CMK (cell line): ENCODE data around the gene CCDC154.

Source experiments
- DNase-seq: peaks from one replicate; pipeline ENCODE4 v3.0.0-alpha.2; 2010; ENCODE audit warnings: low read depth

The CCDC154 gene

DNA sequence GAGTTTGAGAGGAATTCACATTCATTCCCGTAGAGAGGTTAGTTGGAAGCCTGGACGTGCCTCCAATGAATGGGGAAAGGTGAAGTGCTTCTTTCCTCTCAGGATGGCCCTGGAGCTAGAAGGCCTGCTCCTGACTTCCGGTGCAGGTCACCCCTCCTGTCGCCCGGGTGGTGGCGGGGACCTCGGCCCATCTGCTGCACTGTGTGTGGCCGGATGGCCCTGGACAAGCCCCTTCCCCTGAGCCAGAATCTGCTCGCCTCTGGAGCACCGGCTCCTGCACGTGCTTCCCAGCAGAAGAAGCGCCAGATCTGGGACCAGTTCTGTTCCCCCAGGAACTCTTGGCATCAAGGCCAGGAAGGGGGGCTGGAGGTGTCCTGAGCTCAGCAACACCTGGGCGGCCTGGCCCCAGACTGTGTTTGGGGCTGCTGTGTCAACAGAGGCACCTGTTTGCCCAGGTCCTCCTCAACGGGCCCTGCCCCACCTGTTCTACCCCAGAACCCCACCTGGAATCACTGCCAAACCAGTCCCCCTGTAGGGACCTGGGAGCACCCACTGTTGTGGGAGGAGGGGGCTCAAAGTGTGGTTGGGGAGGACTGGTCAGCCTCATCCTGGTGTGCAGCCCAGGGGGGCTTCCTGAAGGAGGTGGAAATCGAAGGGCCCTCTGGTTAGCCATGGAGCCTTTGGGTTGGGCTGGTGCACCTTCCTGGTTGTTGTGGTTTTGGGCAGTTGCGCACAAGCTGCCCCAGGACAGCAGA, 18.6 kb downstream of the CCDC154 start:
- DNase-seq: no peak

DNA sequence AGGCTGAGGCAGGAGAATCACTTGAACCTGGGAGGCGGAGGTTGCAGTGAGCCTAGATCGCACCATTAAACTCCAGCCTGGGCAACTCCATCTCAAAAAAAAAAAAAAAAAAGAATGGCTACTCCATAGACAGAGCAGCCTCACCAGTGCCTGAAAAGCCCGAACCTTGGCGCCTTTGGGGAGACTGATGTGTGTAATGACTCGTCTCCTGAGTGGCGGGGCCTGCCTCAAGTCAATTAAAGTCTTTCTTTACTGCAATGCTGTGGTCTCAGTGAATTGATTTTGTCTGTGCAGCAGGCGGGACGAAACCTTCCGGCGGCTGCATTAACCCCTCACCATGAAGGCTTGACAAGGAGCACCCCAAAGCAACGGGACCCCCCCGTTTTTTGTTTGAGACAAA, 20.3 kb downstream of the CCDC154 start:
- DNase-seq: no peak

DNA sequence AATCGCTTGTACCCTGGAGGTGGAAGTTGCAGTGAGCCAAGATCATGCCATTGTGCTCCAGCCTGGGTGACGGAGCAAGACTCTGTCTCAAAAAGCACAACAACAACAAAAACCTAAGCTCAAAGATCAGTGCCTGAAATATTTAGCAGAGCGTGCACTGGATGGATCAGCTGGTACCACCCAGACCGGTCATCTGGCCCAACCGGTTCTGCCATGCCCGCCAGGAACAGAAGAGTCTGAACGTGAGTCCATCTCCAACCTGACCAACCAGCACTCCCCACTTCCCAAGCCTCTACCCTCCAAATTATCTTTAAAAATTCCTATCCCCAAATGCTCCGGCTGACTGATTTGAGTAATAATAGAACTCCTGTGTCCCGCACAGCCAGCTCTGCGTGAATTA, 22.3 kb downstream of the CCDC154 start:
- no peak for DNase-seq

DNA sequence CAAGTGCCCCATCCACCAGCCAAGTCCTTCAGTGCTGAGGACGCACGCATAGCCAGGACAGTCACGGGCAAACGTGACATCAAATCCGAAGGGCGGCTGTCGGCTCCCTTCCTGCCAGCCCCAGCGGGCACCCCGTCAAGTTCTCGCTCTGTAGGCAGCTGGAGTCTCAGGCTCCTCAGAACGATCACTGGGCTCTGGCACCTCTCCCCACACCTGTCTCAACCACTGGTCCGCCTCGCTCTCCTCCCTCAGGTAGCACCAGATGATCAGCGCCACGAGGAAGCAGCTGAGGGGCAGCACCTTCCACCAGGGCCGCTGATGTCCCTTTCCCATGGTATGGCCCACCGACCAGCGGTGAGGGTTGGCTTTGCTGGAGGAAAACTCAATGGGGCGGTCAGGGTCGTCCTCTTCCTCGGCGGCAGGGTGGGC, 24.2 kb downstream of the CCDC154 start:
- no peak for DNase-seq

DNA sequence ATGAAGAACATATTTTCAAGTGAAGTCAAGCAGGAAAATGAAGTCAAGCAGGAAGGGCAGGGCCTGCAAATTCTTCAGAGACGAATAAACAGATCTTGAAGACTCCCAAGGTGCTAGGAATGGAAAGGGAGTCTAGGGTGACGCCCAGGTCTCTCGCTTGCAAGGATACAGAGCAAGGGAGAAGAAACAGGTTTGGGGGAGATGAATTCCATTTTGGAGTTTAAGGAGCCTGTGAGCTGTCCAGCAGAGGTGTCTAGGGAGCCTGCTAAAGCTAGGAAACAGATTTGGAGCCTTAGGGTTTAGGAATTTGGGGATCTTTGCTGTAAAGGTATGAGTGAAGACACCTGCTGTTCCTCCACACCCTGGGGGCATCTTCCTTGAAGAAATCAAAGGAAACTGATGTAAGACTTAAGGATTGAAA, 27.8 kb downstream of the CCDC154 start:
- no peak for DNase-seq

DNA sequence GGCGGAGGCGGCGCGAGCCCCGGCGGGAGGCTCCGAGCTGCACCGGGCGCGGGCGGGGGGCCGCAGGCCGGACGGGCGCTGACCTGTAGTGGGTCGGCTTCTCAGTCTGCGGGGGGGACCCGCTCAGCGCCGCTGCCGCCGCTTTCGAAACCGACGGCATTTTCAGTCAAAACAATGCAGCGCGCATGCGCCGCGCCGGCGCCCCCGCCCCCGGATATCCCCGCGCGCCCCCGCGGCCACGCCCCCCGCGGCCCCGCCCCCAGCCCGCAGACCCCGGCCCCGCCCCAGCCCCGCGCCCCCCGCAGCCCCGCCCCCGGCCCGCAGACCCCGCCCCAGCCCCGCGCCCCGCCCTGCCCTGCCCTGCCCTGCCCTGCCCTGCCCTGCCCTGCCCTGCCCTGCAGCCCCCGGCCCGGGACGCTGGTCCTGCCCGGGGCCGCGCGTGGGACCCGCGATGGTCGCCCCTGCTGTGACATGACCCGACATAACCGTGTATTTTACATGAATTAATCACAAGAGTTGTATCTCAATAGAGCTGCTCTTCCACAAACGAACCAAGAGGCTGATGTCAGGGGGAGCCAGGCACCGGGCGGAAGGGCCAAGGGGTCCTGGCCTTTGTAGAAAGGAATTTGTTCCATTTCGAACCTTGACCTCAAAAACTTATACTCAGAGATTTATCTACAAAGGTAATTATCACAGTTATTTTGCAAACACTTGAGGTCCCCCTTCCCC, 29.7 kb downstream of the CCDC154 start, which contains the start of gene UNKL:
UNKL (minus strand) TSS at position 173 of the 729 bp plus-strand sequence; CDS start at position 160, 13 bp downstream.
- no peak for DNase-seq

DNA sequence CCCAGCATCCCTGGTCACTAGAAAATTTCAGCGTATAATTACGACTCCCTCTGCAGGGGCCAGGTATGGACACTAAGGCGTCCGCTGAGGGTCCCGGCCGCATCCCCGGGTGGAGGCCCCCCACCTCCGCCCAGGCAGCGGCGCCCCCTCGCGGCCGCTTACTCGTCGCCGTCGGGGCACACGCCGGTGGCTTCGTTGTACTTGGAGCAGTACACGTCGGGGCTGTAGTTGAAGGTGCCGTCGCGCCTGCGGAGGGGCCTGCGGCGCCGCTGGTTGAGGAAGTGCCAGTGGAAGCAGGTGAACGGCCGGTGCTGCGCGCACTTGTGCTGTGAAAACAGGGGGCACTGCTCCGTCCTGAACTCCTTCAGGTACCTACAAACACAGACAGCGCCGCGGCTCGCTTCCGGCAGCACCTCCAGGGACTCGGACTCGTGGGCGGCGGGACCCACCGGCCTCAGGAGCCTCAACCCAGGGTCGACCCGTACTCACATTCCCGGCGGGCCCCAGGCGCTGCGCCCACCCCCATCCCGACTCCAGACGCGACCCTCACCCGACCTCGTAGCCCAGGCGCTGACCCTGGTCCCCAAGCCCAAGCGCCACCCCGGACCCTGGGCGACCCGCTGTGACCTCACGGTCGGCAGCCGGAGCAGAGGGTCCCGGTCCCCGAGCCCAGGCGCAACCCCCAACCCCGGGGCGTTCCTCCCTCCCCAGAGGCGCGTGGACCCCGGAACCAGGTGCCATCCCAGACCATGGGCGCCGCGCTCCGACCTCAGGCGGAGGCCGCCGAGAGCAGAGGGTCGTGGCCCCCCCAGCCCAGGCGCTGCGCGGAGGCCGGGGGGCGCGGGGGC, 30.4 kb downstream of the CCDC154 start:
- peak; percentile 55 for DNase-seq

DNA sequence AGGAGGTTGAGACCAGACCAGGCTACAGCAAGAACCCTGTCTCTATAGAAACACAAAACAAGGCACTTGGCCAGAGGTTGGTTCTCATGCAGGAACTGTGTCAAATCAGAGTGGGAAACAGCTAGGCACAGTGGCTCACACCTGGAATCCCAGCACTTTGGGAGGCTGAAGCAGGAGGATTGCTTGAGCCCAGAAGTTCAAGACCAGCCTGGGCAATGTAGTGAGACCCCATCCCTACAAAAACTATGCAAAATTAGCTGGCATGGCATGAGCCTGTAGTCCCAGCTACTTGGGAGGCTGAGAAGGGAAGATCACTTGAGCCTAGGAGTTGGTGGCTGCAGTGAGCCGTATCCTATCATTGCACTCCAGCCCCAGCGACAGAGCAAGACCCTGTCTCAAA, 31.5 kb downstream of the CCDC154 start:
- DNase-seq: no peak

DNA sequence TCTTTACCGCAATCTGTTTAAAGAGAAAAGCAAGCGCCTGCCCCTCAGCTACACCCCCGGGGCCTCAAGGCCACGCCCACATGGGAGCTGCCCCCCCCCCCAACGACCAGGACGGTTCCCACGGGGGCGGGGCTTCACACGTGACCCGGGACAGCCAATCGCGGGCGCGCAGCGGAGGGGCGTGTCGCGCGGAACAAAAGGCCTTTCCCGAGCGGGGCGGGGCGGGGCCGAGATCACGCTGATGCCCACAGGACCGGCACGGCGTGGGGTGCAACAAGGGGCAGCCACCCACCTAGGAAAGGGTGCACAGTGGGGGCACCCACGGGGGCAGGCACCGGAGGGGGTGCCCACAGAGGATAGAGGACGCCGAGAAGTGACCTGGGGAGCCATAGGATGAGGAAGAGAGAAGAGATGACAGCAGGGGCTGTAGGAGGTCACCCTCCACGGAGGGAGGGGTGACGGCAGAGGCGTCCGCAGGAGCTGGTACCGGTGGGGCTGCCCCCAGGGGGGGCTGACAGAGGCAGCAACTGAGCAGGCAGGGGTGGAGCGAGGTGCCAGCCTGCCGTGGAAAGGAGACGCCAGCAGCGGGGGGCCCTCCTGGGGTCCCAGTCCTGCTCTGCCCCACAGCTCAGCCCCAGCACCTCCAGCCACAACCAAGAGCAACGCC, 36.1 kb downstream of the CCDC154 start:
- peak; percentile 41 for DNase-seq

DNA sequence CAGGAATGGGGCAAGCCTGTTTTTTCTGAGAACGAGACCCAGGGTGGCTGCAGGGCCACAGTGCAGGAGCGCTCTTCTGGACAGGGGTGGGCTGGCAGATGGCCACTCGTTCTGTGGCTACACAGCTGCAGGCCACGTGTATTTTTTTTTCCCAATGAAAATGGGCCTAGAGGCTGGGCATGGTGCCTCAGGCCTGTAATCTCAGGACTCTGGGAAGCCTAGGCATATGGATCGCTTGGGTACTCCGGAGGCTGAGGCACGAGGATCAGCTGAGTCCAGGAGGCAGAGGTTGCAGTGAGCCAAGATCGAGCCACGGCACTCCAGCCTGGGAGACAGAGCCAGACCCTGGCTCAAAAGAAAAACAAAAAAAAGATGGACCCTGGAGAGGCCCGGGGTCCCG, 36.6 kb downstream of the CCDC154 start:
- no peak for DNase-seq

DNA sequence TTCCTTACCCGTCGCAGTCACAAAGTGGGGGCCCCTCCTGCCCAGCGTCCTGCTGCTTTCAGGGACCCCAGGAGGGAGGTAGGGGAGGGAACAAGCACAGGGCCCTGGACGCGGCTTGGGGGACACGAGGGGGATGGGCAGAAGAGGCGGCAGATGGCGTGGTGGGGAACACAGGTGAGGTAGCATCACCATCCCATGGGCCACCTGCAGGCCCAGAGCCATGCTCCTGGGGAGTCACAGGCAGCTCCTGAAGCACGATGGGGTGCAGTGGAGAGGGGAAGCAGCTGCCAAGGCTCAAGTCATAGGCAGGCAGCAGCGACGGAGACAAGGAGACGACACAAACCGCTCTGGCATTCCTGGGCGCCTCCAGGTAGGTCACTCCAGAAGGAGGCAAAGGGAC, 40.6 kb downstream of the CCDC154 start:
- DNase-seq: no peak

DNA sequence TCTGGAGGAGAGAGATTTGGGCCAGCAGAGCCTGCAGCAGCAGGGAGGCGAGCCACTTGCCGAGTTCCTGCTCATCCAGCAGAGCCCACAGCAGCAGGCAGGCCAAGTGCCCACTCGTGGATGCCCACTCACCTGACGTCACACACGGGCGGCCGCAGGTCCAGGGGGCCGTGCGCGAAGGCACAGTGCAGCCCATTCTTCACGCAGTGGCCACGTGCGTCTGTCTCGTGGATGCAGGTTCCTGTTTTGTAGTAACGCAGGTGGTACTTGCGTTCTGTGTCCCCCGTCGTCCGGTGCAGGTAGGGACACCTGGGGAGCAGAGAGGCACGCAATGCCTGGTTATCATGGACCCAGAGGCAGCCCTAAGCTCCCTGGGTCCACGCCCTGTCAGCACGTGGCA, 41.3 kb downstream of the CCDC154 start:
- no peak for DNase-seq

DNA sequence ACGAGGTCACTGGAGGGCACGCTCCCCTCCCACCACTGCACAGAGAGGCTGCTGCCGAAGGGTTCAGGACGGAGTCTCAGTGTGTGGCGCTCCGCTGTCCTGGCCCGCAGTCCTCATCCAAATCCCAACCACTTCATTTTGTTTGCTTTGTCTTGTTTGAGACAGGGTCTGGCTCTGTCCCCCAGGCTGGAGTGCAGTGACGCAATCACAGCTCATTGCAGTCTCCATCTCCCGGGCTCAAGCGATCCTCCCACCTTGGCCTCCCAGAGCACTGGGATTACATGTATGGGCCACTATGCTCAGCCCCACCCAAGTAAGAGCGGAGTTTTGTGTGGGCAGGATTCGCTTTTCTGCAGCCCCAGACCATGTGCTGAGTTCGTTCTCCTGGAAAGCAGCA, 42.6 kb downstream of the CCDC154 start:
- no peak for DNase-seq

DNA sequence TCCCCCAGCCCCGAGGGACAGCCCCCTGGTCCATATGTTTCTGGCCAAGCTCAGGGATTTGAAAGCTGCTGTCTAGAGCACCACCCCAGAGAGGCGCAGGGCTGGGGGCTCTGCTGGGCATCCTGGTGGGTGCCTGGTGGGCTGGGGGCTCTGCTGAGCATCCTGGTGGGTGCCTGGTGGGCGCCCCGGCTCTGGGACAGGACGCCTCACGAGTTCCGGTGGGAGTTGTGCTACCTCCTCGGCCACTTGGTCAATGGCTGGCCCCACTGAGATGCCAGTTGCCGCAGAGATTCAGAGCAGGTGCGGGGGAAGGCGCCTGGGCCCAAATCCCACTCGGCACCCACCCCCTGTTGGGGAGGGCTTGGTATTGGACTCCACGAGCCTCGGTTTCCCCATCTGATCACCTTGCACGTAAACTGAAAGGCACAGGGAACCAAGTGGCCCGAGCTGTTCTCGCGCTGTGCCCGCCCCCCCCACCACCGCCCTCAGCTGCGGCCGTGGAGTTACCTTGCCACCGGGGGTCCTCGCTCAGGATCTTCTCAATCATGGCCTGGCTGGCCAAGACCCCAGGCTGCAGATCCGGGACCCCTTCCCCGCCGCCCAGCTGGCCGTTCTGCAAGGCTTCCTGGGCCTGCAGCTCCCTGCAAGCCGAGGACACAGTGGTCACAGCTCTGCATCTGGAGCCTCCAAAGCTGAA, 43.1 kb downstream of the CCDC154 start:
- no peak for DNase-seq

DNA sequence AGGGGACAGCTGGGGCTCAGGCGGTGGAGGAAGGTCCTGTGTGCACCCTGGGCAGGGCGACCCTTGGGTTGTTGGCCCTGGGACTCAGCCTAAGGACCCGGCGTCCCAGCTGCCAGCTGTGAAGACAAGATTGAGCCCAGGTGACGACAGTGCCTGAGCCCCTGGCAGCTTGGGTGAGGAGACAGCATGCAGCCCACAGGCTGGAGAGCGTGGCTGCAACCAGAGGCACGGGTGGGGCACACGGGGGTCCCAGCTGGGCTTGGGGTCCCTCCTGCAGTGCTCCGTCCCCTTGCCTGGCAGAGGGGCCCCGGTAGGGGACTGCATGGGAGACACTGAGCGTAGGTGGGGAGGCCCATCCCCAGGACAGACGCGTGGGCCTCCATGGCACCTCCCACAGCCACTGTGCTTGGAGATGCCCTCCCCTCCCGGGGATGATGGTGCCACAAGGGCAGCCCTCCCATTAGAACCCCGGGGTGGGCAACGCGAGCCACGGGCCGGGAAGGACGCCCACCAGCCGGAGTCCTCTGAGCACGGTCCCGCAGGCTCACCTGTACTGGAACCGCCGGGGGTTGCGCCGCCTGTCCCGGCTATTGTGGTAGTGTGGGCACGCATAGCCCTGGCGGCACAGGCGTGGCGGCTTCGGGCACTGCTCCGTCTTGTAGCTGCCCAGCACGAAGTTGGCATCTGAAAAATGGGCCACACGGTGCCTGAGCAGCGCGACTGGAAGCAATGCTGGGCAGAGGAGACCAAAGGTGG, 45.4 kb downstream of the CCDC154 start:
- DNase-seq: no peak

DNA sequence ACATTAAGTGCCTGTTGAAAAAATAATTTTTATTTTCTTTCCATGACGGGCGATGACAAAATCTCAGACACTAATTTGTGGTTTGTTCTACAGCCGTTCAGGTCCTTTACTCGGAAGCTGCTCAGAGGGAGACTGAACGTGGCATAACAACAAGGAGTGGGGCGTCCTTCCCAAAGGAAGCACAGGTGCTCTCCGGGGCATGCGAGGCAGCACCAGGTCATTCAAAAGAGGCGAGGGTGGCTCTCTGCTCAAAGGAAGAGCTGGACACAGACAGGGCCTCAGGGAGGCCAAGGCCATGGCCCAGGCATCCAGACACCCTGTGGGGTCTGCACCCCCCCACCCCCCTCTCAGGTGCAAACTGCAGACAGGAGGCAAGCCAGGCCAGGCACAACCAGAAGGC, 46.0 kb downstream of the CCDC154 start:
- no peak for DNase-seq

DNA sequence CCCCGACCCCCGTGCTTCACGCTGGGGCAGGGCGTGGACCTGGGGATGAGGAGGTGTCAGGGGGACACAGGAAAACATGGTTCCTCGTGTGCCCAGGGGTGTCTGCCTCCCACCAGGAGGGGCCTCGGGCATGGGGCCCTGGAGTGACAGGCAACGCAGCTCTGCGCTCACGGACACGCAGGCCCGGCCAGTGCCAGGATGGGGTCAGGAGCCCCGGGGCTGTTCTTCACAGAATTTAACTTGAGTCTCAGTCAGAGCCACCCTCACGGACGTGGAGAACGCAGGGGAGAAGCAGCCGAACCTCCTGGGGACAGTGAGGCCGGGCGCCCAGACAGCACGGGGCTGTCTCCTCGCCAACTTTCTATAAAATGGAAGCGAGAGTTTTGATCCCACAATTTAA, 46.6 kb downstream of the CCDC154 start:
- no peak for DNase-seq

DNA sequence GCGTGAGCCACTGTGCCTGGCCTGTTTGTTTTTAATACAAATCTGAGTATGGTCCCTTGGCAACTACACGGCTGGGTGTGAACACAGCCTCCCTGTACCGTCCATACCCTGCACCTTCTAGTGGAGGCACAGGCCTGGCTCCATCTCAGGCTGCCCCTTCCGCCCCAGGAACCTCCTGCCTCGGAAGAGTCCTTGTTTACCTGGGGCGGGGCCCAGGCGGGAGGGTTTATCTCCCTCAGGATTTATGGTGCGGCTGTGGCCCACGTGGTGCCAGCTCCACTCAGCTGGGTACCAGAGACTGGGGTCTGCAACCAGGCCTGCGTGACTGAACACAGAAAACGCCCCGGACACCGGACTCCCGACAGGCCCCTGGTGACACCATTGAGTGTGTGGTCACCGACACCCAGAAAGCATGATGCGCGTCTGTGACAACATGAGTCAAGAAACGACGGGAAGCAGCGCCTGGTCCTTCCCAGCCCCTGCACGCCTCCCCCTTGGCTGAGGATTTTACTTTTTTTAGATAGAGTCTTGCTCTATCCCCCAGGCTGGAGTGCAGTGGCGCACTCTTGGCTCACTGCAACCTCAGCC, 48.8 kb downstream of the CCDC154 start:
- DNase-seq: no peak

DNA sequence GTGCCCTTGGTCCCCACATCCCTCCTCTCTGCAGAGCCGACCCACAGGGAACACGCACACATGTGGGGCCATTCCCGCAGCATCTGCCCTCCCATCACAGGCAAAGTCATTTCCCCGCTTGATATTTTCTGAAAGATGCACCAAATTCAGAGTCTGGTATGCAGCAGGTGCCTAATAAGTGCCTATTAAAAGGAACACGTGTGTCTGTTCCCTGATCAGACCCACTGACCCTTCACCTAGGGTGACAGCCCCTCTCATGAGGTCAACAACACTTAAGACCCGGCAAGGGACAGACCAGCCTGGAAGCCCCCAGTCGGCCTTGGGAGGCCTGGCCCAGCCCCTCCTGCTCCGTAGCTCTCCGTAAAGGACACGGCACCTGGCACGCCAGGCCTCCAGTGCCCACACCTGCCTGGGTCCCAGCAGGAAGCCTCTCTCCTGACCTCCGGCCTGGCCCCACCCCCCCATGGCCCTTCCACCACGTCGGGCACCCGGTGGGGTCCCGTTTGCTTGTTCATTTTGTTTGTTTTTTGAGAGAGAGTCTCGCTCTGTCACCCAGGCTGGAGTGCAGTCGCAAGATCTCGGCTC, 49.9 kb downstream of the CCDC154 start:
- DNase-seq: no peak

DNA sequence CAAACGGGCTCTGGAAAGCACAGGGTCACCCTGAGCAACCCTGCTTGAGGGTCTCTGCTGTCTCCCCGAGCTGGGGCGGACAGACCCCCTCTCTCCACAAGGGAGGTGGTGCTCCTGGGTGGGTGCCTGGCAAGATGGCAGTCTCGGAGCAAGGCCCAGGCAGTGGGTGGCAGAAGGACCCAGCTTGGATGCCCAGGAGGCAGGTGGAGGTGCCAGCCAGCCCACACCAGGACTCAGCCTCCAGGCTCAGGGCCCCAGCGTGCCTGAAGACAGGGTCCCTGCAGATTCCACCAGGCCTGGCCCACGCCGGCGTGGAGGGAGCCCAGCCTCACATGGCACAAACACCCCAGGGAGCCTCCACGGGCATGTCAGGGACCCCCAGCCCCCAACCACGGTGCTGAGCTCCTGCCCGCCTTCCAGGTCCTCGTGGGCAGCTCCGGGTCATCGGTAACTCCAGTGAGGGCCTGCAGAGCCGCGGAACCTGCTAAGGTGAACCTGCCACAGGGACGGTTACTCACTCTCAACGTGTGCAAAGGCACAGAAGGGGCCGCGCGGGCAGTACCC, 50.7 kb downstream of the CCDC154 start:
- DNase-seq: no peak
